ENCODE data around the gene TIMP2.

GRCh38 chr17:78875363-78876093 is 49.7 kb downstream of the TIMP2 start:
- TF ChIP-seq CTCF (IDR thresholded peaks at IDR 0.05) (no peak), POLR2A (IDR thresholded peaks at IDR 0.05) (no peak), EP300 (IDR thresholded peaks at IDR 0.05; ENCODE audit: low read depth) (no peak), POLR2AphosphoS5 (IDR thresholded peaks at IDR 0.05) (no peak)
